ENCODE measurements around the gene EED. TPM values are rescaled to one million over a fixed set of nuclear protein-coding genes. Genes with fewer than 3 reads are reported as not detected.
"Not testable (repeated sequence)": the region's sequence is repeated elsewhere in the genome, so short reads cannot be mapped to it uniquely, and the experiment has no call there.

The EED gene
- total and polyA plus RNA-seq, 2 donors = 13.8 to 49.7 TPM

GRCh38 chr11:86208572-86208971 is 36.0 kb upstream of the EED start:
- H3K27ac ChIP-seq (ENCODE audit: low read depth) = no peak overlapping the region
- H3K36me3 ChIP-seq (ENCODE audit: insufficient read depth) = no peaks in the 10 kb centered on the region
- DNase-seq (ENCODE audit: extremely low spot score) = no peak
- H3K4me3 ChIP-seq (ENCODE audit: low read depth, low read length) = no peak overlapping the region
- no peaks in the 10 kb centered on the region for H3K4me1 ChIP-seq (ENCODE audit: insufficient read depth)

GRCh38 chr11:86209806-86210657 is 34.5 kb upstream of the EED start:
- no peaks in the 10 kb centered on the region for H3K36me3 ChIP-seq (ENCODE audit: insufficient read depth)
- no peak overlapping the region for H3K4me3 ChIP-seq (ENCODE audit: low read depth, low read length)
- no peak overlapping the region for H3K27ac ChIP-seq (ENCODE audit: low read depth)
- H3K4me1 ChIP-seq (ENCODE audit: insufficient read depth) = no peaks in the 10 kb centered on the region
- no peak for DNase-seq (ENCODE audit: extremely low spot score)
- 97% methylated on average over 9 of the region's 9 CpGs for WGBS

- Histone ChIP-seq H3K36me3 (ENCODE audit: insufficient read depth) (no peaks in the 10 kb centered on the region), H3K27ac (ENCODE audit: low read depth) (no peak overlapping the region), H3K4me1 (ENCODE audit: insufficient read depth) (no peaks in the 10 kb centered on the region), H3K4me3 (ENCODE audit: low read depth, low read length) (no peak overlapping the region)
- DNase-seq (ENCODE audit: extremely low spot score) = no peak
- 64% methylated on average over 4 of the region's 4 CpGs for WGBS
Observed at GRCh38 chr11:86210898-86211297, 33.7 kb upstream of the EED start.

- 85% methylated on average over 4 of the region's 4 CpGs for WGBS
- H3K4me3 ChIP-seq (ENCODE audit: low read depth, low read length) = no peak overlapping the region
- no peaks in the 10 kb centered on the region for H3K36me3 ChIP-seq (ENCODE audit: insufficient read depth)
- no peaks in the 10 kb centered on the region for H3K4me1 ChIP-seq (ENCODE audit: insufficient read depth)
- no peak overlapping the region for H3K27ac ChIP-seq (ENCODE audit: low read depth)
- DNase-seq (ENCODE audit: extremely low spot score) = no peak
Observed at GRCh38 chr11:86211619-86212018, 32.9 kb upstream of the EED start.

- Histone ChIP-seq H3K4me3 (ENCODE audit: low read depth, low read length) (no peak overlapping the region), H3K4me1 (ENCODE audit: insufficient read depth) (no peaks in the 10 kb centered on the region), H3K27ac (ENCODE audit: low read depth) (no peak overlapping the region), H3K36me3 (ENCODE audit: insufficient read depth) (no peaks in the 10 kb centered on the region)
- no peak for DNase-seq (ENCODE audit: extremely low spot score)
- 94% methylated on average over 2 of the region's 2 CpGs for WGBS
Observed at GRCh38 chr11:86212019-86212611, 32.4 kb upstream of the EED start.

GRCh38 chr11:86214710-86215109 is 29.8 kb upstream of the EED start:
- H3K4me3 ChIP-seq (ENCODE audit: low read depth, low read length) = no peak overlapping the region
- no peaks in the 10 kb centered on the region for H3K4me1 ChIP-seq (ENCODE audit: insufficient read depth)
- WGBS = 98% methylated on average over 1 of the region's 1 CpG
- no peak for DNase-seq (ENCODE audit: extremely low spot score)
- no peaks in the 10 kb centered on the region for H3K36me3 ChIP-seq (ENCODE audit: insufficient read depth)
- H3K27ac ChIP-seq (ENCODE audit: low read depth) = no peak overlapping the region

GRCh38 chr11:86218125-86219084 is 26.1 kb upstream of the EED start:
- 23% methylated on average over 14 of the region's 14 CpGs for WGBS
- no peak for DNase-seq (ENCODE audit: extremely low spot score)
- peak overlapping the region; percentile 20 for H3K4me3 ChIP-seq (ENCODE audit: low read depth, low read length)

GRCh38 chr11:86219311-86220193 is 25.0 kb upstream of the EED start:
- 92% methylated on average over 7 of the region's 7 CpGs for WGBS
- no peaks in the 10 kb centered on the region for H3K4me1 ChIP-seq (ENCODE audit: insufficient read depth)
- H3K36me3 ChIP-seq (ENCODE audit: insufficient read depth) = no peaks in the 10 kb centered on the region
- no peak for DNase-seq (ENCODE audit: extremely low spot score)
- no peak overlapping the region for H3K4me3 ChIP-seq (ENCODE audit: low read depth, low read length)
- no peak overlapping the region for H3K27ac ChIP-seq (ENCODE audit: low read depth)

More at GRCh38 chr11:86218125-86219084, 26.1 kb upstream of the EED start:
- Histone ChIP-seq H3K4me1 (ENCODE audit: insufficient read depth) (no peaks in the 10 kb centered on the region), H3K36me3 (ENCODE audit: insufficient read depth) (no peaks in the 10 kb centered on the region), H3K27ac (ENCODE audit: low read depth) (no peak overlapping the region)

- DNase-seq (ENCODE audit: extremely low spot score) = no peak
- Histone ChIP-seq H3K36me3 (ENCODE audit: insufficient read depth) (no peaks in the 10 kb centered on the region), H3K4me3 (ENCODE audit: low read depth, low read length) (no peak overlapping the region), H3K4me1 (ENCODE audit: insufficient read depth) (no peaks in the 10 kb centered on the region), H3K27ac (ENCODE audit: low read depth) (no peak overlapping the region)
- WGBS = 84% methylated on average over 1 of the region's 1 CpG
Observed at GRCh38 chr11:86220653-86221052, 23.9 kb upstream of the EED start.

GRCh38 chr11:86222081-86222480 is 22.5 kb upstream of the EED start:
- Histone ChIP-seq H3K27ac (ENCODE audit: low read depth) (no peak overlapping the region), H3K4me1 (ENCODE audit: insufficient read depth) (no peaks in the 10 kb centered on the region), H3K36me3 (ENCODE audit: insufficient read depth) (no peaks in the 10 kb centered on the region), H3K4me3 (ENCODE audit: low read depth, low read length) (no peak overlapping the region)
- DNase-seq (ENCODE audit: extremely low spot score) = no peak
- 52% methylated on average over 2 of the region's 2 CpGs for WGBS

GRCh38 chr11:86224575-86224974 is 20.0 kb upstream of the EED start:
- H3K4me3 ChIP-seq (ENCODE audit: low read depth, low read length); DNase-seq (ENCODE audit: extremely low spot score); H3K27ac ChIP-seq (ENCODE audit: low read depth); H3K4me1 ChIP-seq (ENCODE audit: insufficient read depth); H3K36me3 ChIP-seq (ENCODE audit: insufficient read depth): not testable (repeated sequence)
- WGBS = 71% methylated on average over 4 of the region's 4 CpGs

- not testable (repeated sequence) for H3K36me3 ChIP-seq (ENCODE audit: insufficient read depth); DNase-seq (ENCODE audit: extremely low spot score); H3K4me3 ChIP-seq (ENCODE audit: low read depth, low read length); H3K27ac ChIP-seq (ENCODE audit: low read depth); H3K4me1 ChIP-seq (ENCODE audit: insufficient read depth)
- 98% methylated on average over 3 of the region's 3 CpGs for WGBS
Observed at GRCh38 chr11:86225344-86225743, 19.2 kb upstream of the EED start.
